ENCODE results near the gene ALDH1L2. TPM values are rescaled to one million over a fixed set of nuclear protein-coding genes. Genes with fewer than 3 reads are reported as not detected.

ALDH1L2 gene
- total RNA-seq, 1 donor from 2014 or later = 4.0 TPM

- Mint-ChIP-seq H3K9me3 (no peaks in the 10 kb centered on the region), H3K27ac (ENCODE audit: unreplicated experiment) (no peak overlapping the region), H3K4me3 (no peak overlapping the region), H3K27me3 (ENCODE audit: low read depth) (no peaks in the 10 kb centered on the region), H3K4me1 (peaks cover 6% of the 10 kb centered on the region), H3K36me3 (ENCODE audit: low read depth) (peaks cover 3% of the 10 kb centered on the region)
- no peak for TF ChIP-seq CTCF (conservative IDR thresholded peaks at IDR 0.05)
- DNase-seq (ENCODE audit: low read depth, low spot score) = no peak
Observed at GRCh38 chr12:105033851-105034250, 50.4 kb downstream of the ALDH1L2 start.

GRCh38 chr12:105032703-105033357 is 51.4 kb downstream of the ALDH1L2 start:
- H3K4me3 Mint-ChIP-seq = no peak overlapping the region
- H3K27ac Mint-ChIP-seq (ENCODE audit: unreplicated experiment) = no peak overlapping the region
- no peak for DNase-seq (ENCODE audit: low read depth, low spot score)
- peaks cover 6% of the 10 kb centered on the region for H3K4me1 Mint-ChIP-seq
- H3K27me3 Mint-ChIP-seq (ENCODE audit: low read depth) = no peaks in the 10 kb centered on the region
- H3K36me3 Mint-ChIP-seq (ENCODE audit: low read depth) = peaks cover 3% of the 10 kb centered on the region
- no peak for TF ChIP-seq CTCF (conservative IDR thresholded peaks at IDR 0.05)
- no peaks in the 10 kb centered on the region for H3K9me3 Mint-ChIP-seq

- peaks cover 6% of the 10 kb centered on the region for H3K4me1 Mint-ChIP-seq
- no peak for DNase-seq (ENCODE audit: low read depth, low spot score)
- no peaks in the 10 kb centered on the region for H3K9me3 Mint-ChIP-seq
- no peak overlapping the region for H3K27ac Mint-ChIP-seq (ENCODE audit: unreplicated experiment)
- peaks cover 3% of the 10 kb centered on the region for H3K36me3 Mint-ChIP-seq (ENCODE audit: low read depth)
- H3K4me3 Mint-ChIP-seq = no peak overlapping the region
- TF ChIP-seq CTCF (conservative IDR thresholded peaks at IDR 0.05) = no peak
- H3K27me3 Mint-ChIP-seq (ENCODE audit: low read depth) = no peaks in the 10 kb centered on the region
Observed at GRCh38 chr12:105030820-105031807, 53.1 kb downstream of the ALDH1L2 start.

- Mint-ChIP-seq H3K4me1 (peaks cover 11% of the 10 kb centered on the region), H3K4me3 (no peak overlapping the region), H3K36me3 (ENCODE audit: low read depth) (no peaks in the 10 kb centered on the region), H3K9me3 (no peaks in the 10 kb centered on the region), H3K27me3 (ENCODE audit: low read depth) (no peaks in the 10 kb centered on the region), H3K27ac (ENCODE audit: unreplicated experiment) (no peak overlapping the region)
- no peak for DNase-seq (ENCODE audit: low read depth, low spot score)
- no peak for TF ChIP-seq CTCF (conservative IDR thresholded peaks at IDR 0.05)
Observed at GRCh38 chr12:105026411-105026810, 57.8 kb downstream of the ALDH1L2 start.

- no peaks in the 10 kb centered on the region for H3K36me3 Mint-ChIP-seq (ENCODE audit: low read depth)
- H3K27me3 Mint-ChIP-seq (ENCODE audit: low read depth) = no peaks in the 10 kb centered on the region
- no peak overlapping the region for H3K4me3 Mint-ChIP-seq
- no peak overlapping the region for H3K27ac Mint-ChIP-seq (ENCODE audit: unreplicated experiment)
- TF ChIP-seq CTCF (conservative IDR thresholded peaks at IDR 0.05) = no peak
- no peaks in the 10 kb centered on the region for H3K9me3 Mint-ChIP-seq
- no peak for DNase-seq (ENCODE audit: low read depth, low spot score)
- peaks cover 11% of the 10 kb centered on the region for H3K4me1 Mint-ChIP-seq
Observed at GRCh38 chr12:105025890-105026289, 58.4 kb downstream of the ALDH1L2 start.
